BLaER1 treated with 17β-estradiol and CSF1 and Interleukin-3, amounts not matched to agents 10 nM and 100 nM (cell line): ENCODE measurements around the gene CYFIP2.

Experiments used
- H3K27ac ChIP-seq, 11 experiments: shearing (Covaris generic); formaldehyde crosslinking; 2 replicates each; pipeline ENCODE4 v1.8.1; 2022
- H3K27me3 ChIP-seq, 11 experiments: shearing (Covaris generic); formaldehyde crosslinking; 2 replicates each; pipeline ENCODE4 v1.8.1; 2022
- H3K36me3 ChIP-seq, 11 experiments: shearing (Covaris generic); formaldehyde crosslinking; 2 replicates each; pipeline ENCODE4 v1.8.1; 2022
- H3K4me1 ChIP-seq, 10 experiments: shearing (Covaris generic); formaldehyde crosslinking; 2 replicates each; pipeline ENCODE4 v1.8.1; 2022
- H3K4me2 ChIP-seq, 11 experiments: shearing (Covaris generic); formaldehyde crosslinking; 2 replicates each; pipeline ENCODE4 v1.8.1; 2022
- H3K4me3 ChIP-seq, 10 experiments: shearing (Covaris generic); formaldehyde crosslinking; 2 replicates each; pipeline ENCODE4 v1.8.1; 2022
- H3K9ac ChIP-seq, 11 experiments: shearing (Covaris generic); formaldehyde crosslinking; 2 replicates each; pipeline ENCODE4 v1.8.1; 2022
- H3K9me3 ChIP-seq, 11 experiments: shearing (Covaris generic); formaldehyde crosslinking; replicated peaks in 1 of 11; 2 replicates each; pipeline ENCODE4 v1.8.1; 2022
- H4K20me1 ChIP-seq, 11 experiments: shearing (Covaris generic); formaldehyde crosslinking; 2 replicates each; pipeline ENCODE4 v1.8.1; 2022
- Cebpa-rat ChIP-seq, 11 experiments: shearing (Covaris generic); IDR thresholded peaks; 2 replicates each; pipeline ENCODE4 v1.8.1; 2022

Gene CYFIP2

GRCh38 chr5:157252711-157253465 is 13.0 kb upstream of the CYFIP2 start:
- Histone ChIP-seq H3K9me3 (peaks cover 0 to 7% (median 0%) of the 10 kb centered on the region in 11 experiments; a peak in 3 of 22 replicates), H3K4me2 (peak overlapping the region; percentile 54 to 84 (median 77)), H3K4me3 (peak overlapping the region in 1 of 10 experiments; percentile 17; a peak in 1 of 20 replicates), H3K9ac (peak overlapping the region in 9 of 11 experiments; percentile 17 to 67 (median 52); a peak in 18 of 22 replicates), H4K20me1 (no peaks in the 10 kb centered on the region), H3K27me3 (no peaks in the 10 kb centered on the region), H3K4me1 (peaks cover 23 to 40% (median 30%) of the 10 kb centered on the region in 10 experiments), H3K27ac (peak overlapping the region in 10 of 11 experiments; percentile 27 to 77 (median 68); a peak in 19 of 22 replicates), H3K36me3 (no peaks in the 10 kb centered on the region)
- no peak for TF ChIP-seq Cebpa-rat (IDR thresholded peaks at IDR 0.05)

GRCh38 chr5:157253547-157253946 is 12.4 kb upstream of the CYFIP2 start:
- H3K27ac ChIP-seq: peak overlapping the region in 9 of 11 experiments; percentile 58 to 77 (median 69); a peak in 17 of 22 replicates
- H3K4me3 ChIP-seq: no peak overlapping the region

GRCh38 chr5:157258450-157258849 is 7.5 kb upstream of the CYFIP2 start:
- Histone ChIP-seq H3K4me3 (no peak overlapping the region), H3K27me3 (no peaks in the 10 kb centered on the region), H3K4me1 (peaks cover 7 to 29% (median 11%) of the 10 kb centered on the region in 10 experiments; a peak in 19 of 20 replicates)

More at GRCh38 chr5:157253547-157253946, 12.4 kb upstream of the CYFIP2 start:
- Histone ChIP-seq H3K4me1 (peaks cover 23 to 35% (median 29%) of the 10 kb centered on the region in 10 experiments), H4K20me1 (no peaks in the 10 kb centered on the region), H3K9me3 (peaks cover 0 to 12% (median 3%) of the 10 kb centered on the region in 11 experiments; a peak in 6 of 22 replicates), H3K4me2 (peak overlapping the region; percentile 54 to 84 (median 77)), H3K36me3 (no peaks in the 10 kb centered on the region), H3K27me3 (no peaks in the 10 kb centered on the region), H3K9ac (peak overlapping the region in 8 of 11 experiments; percentile 17 to 67 (median 53); a peak in 12 of 22 replicates)
- 0 out of 22 replicates have a peak, but pooled peaks of 1 of the 11 experiments have one; percentile 19 for TF ChIP-seq Cebpa-rat (IDR thresholded peaks at IDR 0.05)

GRCh38 chr5:157259699-157260098 is 6.2 kb upstream of the CYFIP2 start:
- Histone ChIP-seq H3K36me3 (no peaks in the 10 kb centered on the region), H3K9ac (no peak overlapping the region), H3K27ac (no peak overlapping the region), H3K4me3 (no peak overlapping the region), H4K20me1 (no peaks in the 10 kb centered on the region), H3K4me2 (no peak overlapping the region), H3K4me1 (peaks cover 8 to 30% (median 16%) of the 10 kb centered on the region in 10 experiments; a peak in 19 of 20 replicates), H3K9me3 (peaks cover 0 to 12% (median 3%) of the 10 kb centered on the region in 11 experiments; a peak in 8 of 22 replicates), H3K27me3 (no peaks in the 10 kb centered on the region)
- no peak for TF ChIP-seq Cebpa-rat (IDR thresholded peaks at IDR 0.05)

More at GRCh38 chr5:157258450-157258849, 7.5 kb upstream of the CYFIP2 start:
- TF ChIP-seq Cebpa-rat (IDR thresholded peaks at IDR 0.05): no peak
- Histone ChIP-seq H3K27ac (no peak overlapping the region), H3K36me3 (no peaks in the 10 kb centered on the region), H3K9me3 (peaks cover 0 to 12% (median 3%) of the 10 kb centered on the region in 11 experiments; a peak in 8 of 22 replicates), H3K9ac (no peak overlapping the region), H4K20me1 (no peaks in the 10 kb centered on the region), H3K4me2 (no peak overlapping the region)

DNA sequence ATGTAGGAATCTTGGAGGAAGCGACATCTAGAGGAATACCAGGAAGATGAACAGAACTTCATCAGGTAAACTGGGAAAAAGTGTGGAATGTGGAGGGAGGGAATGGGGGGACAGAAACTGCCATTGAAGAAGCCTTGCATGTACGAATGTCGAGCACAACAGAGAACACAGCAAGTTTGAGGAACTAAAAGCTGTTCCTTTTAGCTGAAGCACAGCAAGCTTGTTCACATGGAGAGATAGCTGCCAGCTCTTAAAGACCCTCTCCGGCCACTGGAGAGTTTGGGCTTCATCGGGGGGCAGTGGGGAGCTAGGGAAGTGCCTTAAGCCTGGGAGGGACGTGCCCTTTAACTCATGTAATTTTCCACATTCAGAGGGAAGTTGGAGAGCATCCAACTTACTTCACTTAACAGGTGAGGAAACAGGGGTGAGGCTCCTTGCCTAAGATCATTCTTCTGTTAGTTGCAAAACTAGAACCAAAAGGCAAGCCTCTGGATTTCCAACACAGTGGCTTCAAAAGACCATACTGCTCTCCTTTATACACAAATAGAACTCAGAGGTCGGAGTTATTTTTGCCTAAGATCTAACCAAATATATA is 2.3 kb upstream of the CYFIP2 start:
- Histone ChIP-seq H3K36me3 (peaks cover 0 to 5% (median 0%) of the 10 kb centered on the region in 11 experiments; a peak in 2 of 22 replicates), H3K9ac (no peak overlapping the region; a peak in 1 of 22 replicates), H3K27ac (no peak overlapping the region), H3K27me3 (no peaks in the 10 kb centered on the region), H3K9me3 (peaks cover 0 to 6% (median 0%) of the 10 kb centered on the region in 11 experiments; a peak in 4 of 22 replicates), H3K4me3 (no peak overlapping the region), H3K4me1 (peaks cover 34 to 52% (median 47%) of the 10 kb centered on the region in 10 experiments), H4K20me1 (peaks cover 0 to 21% (median 8%) of the 10 kb centered on the region in 11 experiments; a peak in 9 of 22 replicates), H3K4me2 (peak overlapping the region; percentile 12 to 100 (median 85); a peak in 21 of 22 replicates)
- no peak for TF ChIP-seq Cebpa-rat (IDR thresholded peaks at IDR 0.05)

DNA sequence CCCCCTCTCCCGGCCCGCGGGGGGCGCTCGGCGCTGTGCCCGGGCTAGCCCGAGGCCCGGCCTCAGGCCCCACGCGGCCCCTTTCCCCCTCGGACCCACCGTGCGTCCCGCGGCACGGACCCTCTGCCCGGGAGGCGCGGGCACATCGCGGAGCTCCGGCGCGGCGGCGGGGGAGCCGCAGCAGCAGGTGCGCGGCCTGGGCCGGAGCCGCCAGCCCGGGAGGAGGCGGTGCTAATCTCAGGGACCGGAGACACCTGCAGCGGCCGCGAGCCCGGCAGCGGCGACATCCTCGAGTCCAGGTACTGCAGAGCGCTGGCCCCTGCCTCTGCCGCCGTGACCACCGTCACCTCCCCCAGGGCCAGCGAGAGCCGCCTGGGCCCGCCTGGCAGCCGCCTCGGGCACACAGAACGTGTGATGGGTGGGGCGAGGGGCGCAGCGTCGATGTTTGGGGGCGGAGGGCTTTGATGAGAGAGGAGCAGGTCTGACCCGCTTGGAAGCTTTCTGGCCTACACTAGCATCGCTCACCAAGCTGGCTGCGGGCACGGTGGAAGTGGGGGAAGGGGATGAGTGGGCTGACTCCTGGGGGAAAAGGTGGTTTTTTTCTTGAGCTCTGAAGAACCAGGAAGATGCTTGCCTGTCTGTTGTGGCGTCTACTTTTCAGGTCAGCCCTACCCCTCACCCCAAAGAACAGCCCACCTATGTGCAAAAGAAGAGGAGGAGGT is 524 bp downstream of the CYFIP2 start:
- Histone ChIP-seq H4K20me1 (peaks cover 0 to 23% (median 8%) of the 10 kb centered on the region in 11 experiments; a peak in 9 of 22 replicates), H3K4me2 (peak overlapping the region; percentile 85 to 100 (median 95)), H3K4me3 (peak overlapping the region; percentile 82 to 98 (median 94)), H3K27ac (peak overlapping the region; percentile 49 to 96 (median 89); a peak in 21 of 22 replicates), H3K9me3 (no peaks in the 10 kb centered on the region), H3K36me3 (peaks cover 0 to 24% (median 0%) of the 10 kb centered on the region in 11 experiments; a peak in 5 of 22 replicates), H3K9ac (peak overlapping the region; percentile 79 to 95 (median 90)), H3K27me3 (no peaks in the 10 kb centered on the region), H3K4me1 (peaks cover 62 to 77% (median 75%) of the 10 kb centered on the region in 10 experiments)
- TF ChIP-seq Cebpa-rat (IDR thresholded peaks at IDR 0.05): no peak

GRCh38 chr5:157267025-157267424 is 1.1 kb downstream of the CYFIP2 start:
- Histone ChIP-seq H3K4me3 (peak overlapping the region; percentile 82 to 98 (median 94)), H4K20me1 (peaks cover 0 to 23% (median 8%) of the 10 kb centered on the region in 11 experiments; a peak in 9 of 22 replicates), H3K9me3 (no peaks in the 10 kb centered on the region), H3K9ac (peak overlapping the region; percentile 79 to 95 (median 90); a peak in 21 of 22 replicates), H3K4me1 (peaks cover 68 to 82% (median 81%) of the 10 kb centered on the region in 10 experiments), H3K36me3 (peaks cover 0 to 24% (median 0%) of the 10 kb centered on the region in 11 experiments; a peak in 5 of 22 replicates), H3K27ac (peak overlapping the region in 10 of 11 experiments; percentile 74 to 96 (median 91); a peak in 17 of 22 replicates), H3K4me2 (peak overlapping the region; percentile 85 to 100 (median 95)), H3K27me3 (no peaks in the 10 kb centered on the region)
- no peak for TF ChIP-seq Cebpa-rat (IDR thresholded peaks at IDR 0.05)
